ENCODE results near the gene KRTAP22-1.

Gene KRTAP22-1

DNA sequence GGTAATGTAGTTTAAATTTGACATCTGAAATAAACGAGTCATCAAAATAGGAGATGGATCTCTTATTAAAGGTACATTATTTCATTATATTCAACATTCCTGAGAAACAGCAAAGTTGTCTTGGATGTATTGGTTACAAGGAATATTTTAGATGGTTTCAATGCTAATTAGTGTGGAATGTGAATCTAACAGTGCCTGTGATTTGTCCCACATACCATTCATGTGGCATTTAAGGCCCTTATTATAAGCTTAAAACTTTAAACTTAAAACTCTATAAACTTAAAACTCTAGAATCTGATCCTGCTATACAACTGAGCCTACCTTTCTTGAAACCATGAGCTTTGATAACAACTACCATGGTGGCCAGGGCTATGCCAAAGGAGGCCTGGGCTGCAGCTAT, at the start of gene KRTAP22-1:
Gene KRTAP22-1 (plus strand): TSS at position 301 of the 400 bp plus-strand sequence.
- DNase-seq (ENCODE audit: low spot score), result no peak

GRCh38 chr21:30552782-30553181, 48.1 kb upstream of the KRTAP22-1 start:
- DNase-seq (ENCODE audit: low spot score), result no peak

DNA sequence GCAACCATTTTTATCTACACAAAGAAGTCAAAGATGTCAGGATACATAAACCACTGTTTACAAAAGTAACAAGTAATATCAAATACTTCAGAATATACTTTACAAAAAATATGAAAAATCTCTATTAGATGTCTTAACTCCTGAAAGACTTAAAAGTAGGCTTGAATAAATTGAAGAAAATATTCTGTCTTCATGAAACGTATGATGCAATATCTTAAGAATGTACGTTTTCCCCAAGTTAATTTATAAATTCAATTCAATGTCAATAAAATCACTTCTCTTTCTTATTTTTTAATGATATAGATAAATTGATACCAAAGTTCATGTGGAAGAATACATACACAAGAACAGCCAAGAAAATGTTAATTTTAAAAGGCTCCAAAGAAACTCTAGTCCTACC, 45.8 kb upstream of the KRTAP22-1 start:
- no peak for DNase-seq (ENCODE audit: low spot score)

DNA sequence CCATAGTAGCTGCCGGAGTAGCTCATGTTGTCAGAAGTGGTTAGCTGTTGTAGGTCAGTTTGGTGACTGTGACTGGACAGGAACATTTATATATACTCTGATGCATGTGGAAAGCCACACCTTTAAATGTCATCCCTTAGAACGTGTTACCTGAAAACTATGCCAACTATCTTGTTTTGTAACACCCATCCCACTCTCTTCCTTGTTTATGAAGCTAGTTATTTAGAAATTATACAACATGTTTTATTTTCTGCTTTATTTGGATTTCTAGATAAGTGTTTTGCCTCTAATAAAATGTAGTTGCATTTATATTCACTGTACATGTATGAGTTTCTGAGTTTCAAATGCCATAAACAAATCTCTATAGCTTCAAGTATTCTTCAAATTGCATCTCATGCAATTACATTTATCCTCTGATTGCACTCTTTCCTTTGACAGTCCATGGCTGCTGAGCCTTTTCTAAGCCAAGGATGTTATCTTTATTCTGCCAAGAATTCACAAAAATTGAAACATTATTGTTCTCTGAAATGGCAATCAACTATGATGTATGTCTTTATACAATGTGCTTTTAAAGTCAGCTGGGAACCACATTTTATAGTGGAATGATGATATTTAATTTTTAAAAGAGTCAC, 39.5 kb upstream of the KRTAP22-1 start, which contains the start of gene KRTAP19-7:
Gene KRTAP19-7 (minus strand): TSS at position 51 of the 632 bp plus-strand sequence. CDS start 25 bp downstream, at position 26.
- no peak for DNase-seq (ENCODE audit: low spot score)

DNA sequence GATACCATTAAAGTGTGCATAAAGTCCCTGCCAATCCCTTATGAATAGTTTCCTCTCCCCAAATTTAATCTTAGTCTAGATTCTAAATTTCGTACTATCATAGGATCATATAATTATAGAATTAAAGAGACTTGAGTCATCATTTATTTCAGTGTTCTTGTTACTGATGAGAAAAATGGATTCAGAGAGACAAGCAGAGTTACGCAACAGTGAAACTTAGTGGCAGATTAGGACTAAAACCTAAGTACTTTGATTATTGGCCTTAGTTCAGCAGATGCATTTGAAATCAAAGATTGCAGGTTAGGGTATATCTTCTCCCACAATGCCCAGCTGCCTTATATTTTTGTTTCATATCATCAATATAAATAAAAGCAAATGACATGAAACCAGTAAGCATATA, 38.9 kb upstream of the KRTAP22-1 start:
- no peak for DNase-seq (ENCODE audit: low spot score)

DNA sequence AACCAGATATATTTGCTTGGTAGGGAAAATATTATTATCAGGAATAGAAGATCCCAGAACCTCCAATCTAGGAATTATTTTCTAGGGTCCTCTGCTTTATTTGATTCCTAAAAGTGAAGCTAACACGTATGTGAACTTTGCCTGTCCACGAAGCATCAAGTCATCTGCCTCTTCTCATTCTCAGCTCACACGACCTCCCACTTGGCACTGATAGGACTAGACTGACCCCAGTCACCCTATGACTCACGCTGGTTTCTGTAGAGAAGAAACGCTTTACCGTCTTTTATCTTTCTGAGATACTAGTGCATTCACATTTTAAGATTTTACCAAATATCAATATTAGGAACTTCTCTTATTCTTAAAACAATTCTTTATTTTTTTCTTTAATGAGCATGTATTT, 37.8 kb upstream of the KRTAP22-1 start:
- no peak for DNase-seq (ENCODE audit: low spot score)

DNA sequence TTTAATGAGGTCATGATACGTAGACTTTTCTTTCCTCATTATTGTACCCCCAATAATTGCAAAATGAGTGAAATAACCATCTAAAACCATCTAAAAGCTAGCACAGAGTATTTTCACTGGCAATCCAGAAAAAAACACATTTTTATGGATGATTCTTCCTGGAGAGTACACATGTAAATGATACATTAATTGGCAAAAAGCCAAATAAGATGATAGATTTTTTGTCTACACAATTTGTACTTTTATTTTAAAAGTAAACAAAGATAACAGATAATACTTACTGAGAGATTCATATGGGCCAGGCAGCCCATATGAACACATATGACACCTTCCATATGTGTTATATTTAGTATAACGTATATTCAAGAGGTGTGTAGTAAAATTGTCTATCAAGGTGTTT, 37.3 kb upstream of the KRTAP22-1 start:
- DNase-seq (ENCODE audit: low spot score), result no peak

DNA sequence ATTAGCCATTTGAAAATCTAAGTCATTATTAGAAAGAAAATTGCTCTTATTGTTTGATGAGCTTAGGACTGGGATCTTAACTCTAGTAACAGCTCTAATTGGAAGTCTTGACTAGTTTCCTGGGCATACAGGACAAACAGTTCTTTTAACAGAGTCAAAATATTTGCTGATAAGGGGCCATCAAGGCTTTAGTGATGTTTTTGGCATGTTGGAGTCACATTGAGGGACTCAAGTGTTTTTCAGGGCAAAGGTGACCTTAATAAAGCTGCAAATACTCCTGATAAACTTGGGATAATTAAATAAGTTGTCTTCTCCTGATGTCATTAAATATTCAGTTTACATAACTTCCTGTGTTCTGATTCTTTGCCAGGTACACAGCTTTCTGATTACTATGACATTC, 33.3 kb upstream of the KRTAP22-1 start:
- DNase-seq (ENCODE audit: low spot score), result no peak

DNA sequence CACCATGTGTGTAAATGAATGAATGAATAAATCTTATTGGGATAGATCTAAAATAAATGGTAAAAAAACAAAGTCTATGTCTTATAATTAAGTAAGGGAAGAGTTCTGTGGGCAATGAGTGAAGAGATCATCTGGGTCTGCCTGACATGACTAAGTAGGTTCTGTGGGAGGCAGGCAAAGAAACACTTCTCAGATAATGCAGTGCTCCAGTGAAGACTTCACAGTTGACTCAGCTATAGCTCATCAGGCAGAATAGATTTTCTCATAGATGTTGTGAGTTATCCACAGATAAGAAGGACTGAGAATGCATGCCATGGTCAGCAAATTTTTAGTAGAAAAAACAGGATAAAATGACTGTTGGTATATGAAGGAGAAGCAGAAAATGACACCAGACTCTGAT, 23.1 kb upstream of the KRTAP22-1 start:
- no peak for DNase-seq (ENCODE audit: low spot score)

DNA sequence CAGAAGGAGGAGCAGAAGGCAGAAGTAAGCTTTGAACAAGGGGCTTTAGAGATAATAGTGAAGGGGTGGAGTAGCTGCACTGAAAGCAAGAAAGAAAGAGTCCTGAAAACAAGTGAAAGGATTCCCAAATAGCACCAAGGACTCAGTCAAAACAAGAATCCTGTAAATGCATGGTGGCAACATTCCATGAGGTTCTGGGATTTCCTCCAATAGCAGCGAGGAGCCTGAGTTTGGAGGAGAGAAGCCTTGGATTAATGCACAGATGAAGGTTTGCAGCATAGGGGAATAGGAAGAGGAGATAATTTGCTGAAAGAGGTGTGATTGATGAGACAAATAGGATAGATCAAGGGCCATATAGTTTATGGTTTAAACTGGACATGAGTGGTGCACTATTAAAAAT, 21.5 kb upstream of the KRTAP22-1 start:
- DNase-seq (ENCODE audit: low spot score), result no peak

- no peak for DNase-seq (ENCODE audit: low spot score)
Observed at GRCh38 chr21:30580132-30580531, 20.8 kb upstream of the KRTAP22-1 start.

DNA sequence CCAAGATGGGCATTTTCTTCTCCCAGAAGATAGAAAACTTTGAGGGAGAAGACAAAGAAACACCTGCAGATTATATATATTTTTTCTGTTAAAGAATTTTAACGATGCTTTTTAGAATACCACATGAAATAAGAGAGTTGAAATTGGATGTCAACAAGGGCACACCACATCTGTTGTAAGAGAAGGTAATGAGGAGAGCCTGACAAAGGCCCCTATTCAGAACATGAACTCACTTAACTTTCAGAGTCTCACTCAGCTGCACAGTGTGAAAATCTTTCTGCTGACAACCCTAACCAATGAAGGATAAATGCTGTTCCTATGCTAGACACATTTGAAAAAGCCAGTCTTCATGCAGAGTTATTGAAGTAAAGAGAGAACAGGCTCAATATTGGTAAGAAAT, 18.0 kb upstream of the KRTAP22-1 start:
- no peak for DNase-seq (ENCODE audit: low spot score)

DNA sequence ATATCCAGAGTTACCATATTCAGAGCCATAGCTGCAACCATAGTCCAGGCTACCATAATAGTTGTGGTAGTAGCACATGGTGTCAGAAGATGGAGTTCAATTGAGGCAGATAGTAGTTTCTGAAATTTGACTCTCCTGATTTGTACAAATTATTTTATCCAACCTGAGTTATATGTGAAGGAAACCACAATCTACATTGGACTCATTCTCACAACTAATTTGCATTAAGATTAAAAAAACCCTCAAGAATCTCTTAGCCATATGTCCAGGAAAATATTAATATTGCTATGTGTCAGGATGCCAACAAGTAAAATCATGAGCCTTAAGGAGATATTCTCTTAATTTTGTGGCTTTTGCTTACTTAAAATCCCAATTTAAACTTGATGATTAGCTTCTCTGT, 10.6 kb upstream of the KRTAP22-1 start, which contains the start of gene KRTAP22-2:
Gene KRTAP22-2 (minus strand): TSS at position 101 of the 400 bp plus-strand sequence.
- DNase-seq (ENCODE audit: low spot score), result no peak

- no peak for DNase-seq (ENCODE audit: low spot score)
Observed at GRCh38 chr21:30592140-30592539, 8.7 kb upstream of the KRTAP22-1 start, which contains the start of gene KRTAP6-3. Gene KRTAP6-3, plus strand, starts transcription at chr21:30592440. Its CDS starts 6 bp downstream, at chr21:30592446.

DNA sequence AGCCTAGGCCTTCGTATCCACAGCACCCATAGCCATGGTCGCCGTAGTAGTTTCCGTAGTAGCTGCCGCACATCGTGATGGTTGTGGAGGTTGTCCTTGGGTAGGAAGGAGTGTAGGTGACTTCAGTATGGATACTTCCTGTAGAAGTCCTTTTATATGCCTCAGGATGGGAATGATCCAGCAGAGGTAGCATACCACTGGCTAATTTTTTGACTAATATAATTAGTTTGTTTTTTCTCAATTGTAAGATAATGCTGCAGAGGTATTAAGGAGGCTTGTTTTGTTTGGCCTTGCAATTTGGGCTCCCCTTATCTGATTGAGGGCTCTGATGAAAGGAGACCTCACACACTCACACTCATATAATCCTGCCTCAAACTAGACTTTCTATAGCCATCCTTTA, 2.1 kb upstream of the KRTAP22-1 start, which contains the start of gene KRTAP6-2:
Gene KRTAP6-2 (minus strand): TSS at position 101 of the 400 bp plus-strand sequence. CDS start 28 bp downstream, at position 73.
- no peak for DNase-seq (ENCODE audit: low spot score)

DNA sequence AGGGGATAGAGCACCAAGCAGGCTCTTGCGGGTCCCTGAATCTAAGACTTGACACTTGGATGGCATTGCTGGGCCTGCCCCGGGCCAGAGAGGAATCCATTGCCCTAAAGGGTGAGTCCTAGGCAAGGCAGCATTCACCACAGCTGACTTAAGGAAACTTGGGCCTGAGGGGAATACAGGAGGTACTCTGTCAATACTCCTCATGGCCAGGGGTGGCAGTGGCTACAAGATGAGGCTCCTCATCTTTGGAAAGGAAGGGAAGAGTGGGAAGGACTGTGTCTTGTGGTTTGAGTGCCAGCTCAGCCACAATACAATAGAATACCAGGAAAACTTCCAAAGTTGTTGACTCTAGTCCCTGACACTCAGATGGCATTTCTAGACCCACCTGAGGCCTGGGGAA, 5.1 kb downstream of the KRTAP22-1 start:
- no peak for DNase-seq (ENCODE audit: low spot score)

GRCh38 chr21:30612132-30612531, 11.2 kb downstream of the KRTAP22-1 start:
- no peak for DNase-seq (ENCODE audit: low spot score)

DNA sequence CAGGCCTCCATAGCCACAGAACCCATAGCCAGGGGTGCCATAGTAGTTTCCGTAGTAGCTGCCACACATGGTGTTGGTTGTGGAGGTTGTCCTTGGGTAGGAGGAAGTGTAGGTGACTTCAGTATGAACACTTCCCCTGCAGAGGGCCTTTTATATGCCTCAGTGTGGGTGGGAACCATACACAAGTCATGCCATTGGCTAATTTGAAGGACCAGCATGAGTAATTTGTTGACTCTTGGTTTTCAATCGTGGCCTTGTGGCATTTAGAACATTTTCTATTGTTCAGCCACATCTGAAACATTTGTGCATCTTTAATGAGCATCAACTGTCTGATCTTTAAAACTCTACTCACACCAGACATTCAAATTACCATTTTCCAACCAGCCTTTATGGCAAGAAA, 12.9 kb downstream of the KRTAP22-1 start, which contains the start of gene KRTAP6-1:
Gene KRTAP6-1 (minus strand): TSS at position 95 of the 400 bp plus-strand sequence. CDS start 26 bp downstream, at position 69.
- DNase-seq (ENCODE audit: low spot score), result no peak

- DNase-seq (ENCODE audit: low spot score), result no peak
Observed at GRCh38 chr21:30615199-30615598, 14.3 kb downstream of the KRTAP22-1 start.

DNA sequence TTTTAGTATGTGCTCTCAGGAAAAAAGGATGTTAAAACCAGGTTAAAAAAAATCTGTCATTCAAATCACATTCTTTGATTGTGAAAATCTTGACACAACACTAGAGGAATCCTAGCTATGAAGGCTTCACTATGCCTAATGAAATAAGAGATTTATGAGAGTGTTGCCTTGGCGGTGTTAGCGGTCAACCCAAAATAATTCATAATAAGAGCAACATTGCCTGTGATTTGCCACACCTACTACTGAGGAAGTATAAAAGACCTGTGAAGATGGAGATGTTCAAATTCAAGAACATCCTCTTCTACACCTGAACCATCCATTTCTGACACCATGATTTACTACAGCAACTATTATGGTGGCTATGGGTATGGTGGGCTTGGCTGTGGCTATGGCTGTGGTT, 15.2 kb downstream of the KRTAP22-1 start, which contains the start of gene KRTAP20-1:
Gene KRTAP20-1 (plus strand): TSS at position 301 of the 400 bp plus-strand sequence. CDS start 30 bp downstream, at position 331.
- DNase-seq (ENCODE audit: low spot score), result no peak

GRCh38 chr21:30620080-30620479, 19.2 kb downstream of the KRTAP22-1 start:
- DNase-seq (ENCODE audit: low spot score), result no peak

- no peak for DNase-seq (ENCODE audit: low spot score)
Observed at GRCh38 chr21:30620522-30620921, 19.6 kb downstream of the KRTAP22-1 start, which contains the start of gene KRTAP20-4. Gene KRTAP20-4, plus strand, starts transcription at chr21:30620627.

DNA sequence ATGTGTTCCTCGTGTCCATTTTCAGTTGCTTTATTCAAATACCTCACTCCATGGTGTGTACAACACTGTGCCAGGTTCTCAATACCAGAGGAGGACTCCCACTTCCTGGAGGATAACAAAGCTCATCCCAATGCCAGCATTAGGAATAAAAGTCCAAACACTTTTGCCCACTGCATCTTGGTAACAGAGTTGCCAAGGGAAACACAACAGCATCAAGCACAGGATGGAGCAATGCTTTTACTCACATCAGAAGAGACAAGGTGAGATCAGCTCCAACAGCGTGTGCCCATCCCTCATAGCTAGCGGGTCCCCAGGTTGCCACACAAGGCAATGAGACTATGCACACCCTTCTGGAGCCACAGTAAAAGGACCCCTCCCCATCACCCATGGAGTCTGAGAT, 22.5 kb downstream of the KRTAP22-1 start:
- no peak for DNase-seq (ENCODE audit: low spot score)

Data from D341Med (cell line).